Right lobe of liver (tissue), 4 donors: Measurements from ENCODE around the gene ZCCHC4.

Experiments
- CTCF ChIP-seq, 4 donors: fragments of 200-600 bp in 3 of 4; fragments of 450-650 bp in 1 of 4; IDR thresholded peaks; one replicate each; pipeline versions ENCODE4 v1.5.1 to v1.8.0; 2016 to 2022; ENCODE audit warnings: antibody characterized with exemption in 4 of 4, mild to moderate bottlenecking in 2 of 4
- POLR2A ChIP-seq: fragments of 450-650 bp; IDR thresholded peaks from one replicate; pipeline ENCODE4 v1.6.1; 2017; ENCODE audit warnings: antibody characterized with exemption, mild to moderate bottlenecking
- donor health status: DM: no; HTN: no; CAD: no.
- donor health status: DM: no; HTN: no; CAD: no.
- donor health status: DM: no; HTN: yes; CAD: no.

- TF ChIP-seq CTCF (IDR thresholded peaks at IDR 0.05): no peak
- no peak for TF ChIP-seq POLR2A
Measured at GRCh38 chr4:25368315-25368714, 55.7 kb downstream of the ZCCHC4 start.
